ENCODE measurements around the gene FTMT. TPM values are rescaled to one million over a fixed set of nuclear protein-coding genes. Genes with fewer than 3 reads are reported as not detected.

Gene FTMT
- total RNA-seq, 1 donor from 2014 or later = not detected

DNA sequence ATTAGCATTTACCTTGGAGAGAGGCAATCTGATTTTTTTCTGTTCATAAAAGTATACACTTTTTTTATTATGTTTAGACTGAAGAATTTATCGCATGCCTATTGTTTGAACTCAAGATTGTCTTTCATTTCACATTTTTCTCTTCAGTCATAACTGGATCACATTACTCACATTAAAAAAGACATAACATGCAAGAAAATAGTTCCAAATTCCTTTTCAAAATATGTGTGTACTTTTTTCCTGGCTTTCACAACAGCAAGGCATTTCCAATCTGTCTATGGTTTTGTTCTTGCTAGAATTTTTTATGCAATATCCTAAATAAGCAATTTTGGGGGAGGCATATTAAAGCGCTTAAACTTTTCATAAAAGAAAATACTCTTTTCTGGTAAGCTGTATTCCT lies 21.2 kb downstream of the FTMT start:
- H3K4me1 Mint-ChIP-seq = no peaks in the 10 kb centered on the region
- Histone ChIP-seq H3K27ac (no peak overlapping the region), H3K4me2 (no peak overlapping the region), H3K9ac (no peak overlapping the region), H3K79me2 (ENCODE audit: low read depth) (no peaks in the 10 kb centered on the region), H2AFZ (replicated peaks) (no peak overlapping the region), H3K4me3 (no peak overlapping the region), H3F3A (ENCODE audit: low read depth) (no peaks in the 10 kb centered on the region), H3K4me1 (no peaks in the 10 kb centered on the region), H4K20me1 (ENCODE audit: low read depth) (no peaks in the 10 kb centered on the region), H3K36me3 (no peaks in the 10 kb centered on the region), H3K27me3 (no peaks in the 10 kb centered on the region), H3K9me3 (ENCODE audit: low read depth) (no peaks in the 10 kb centered on the region)
- H3K9me3 Mint-ChIP-seq = no peaks in the 10 kb centered on the region
- no peaks in the 10 kb centered on the region for H3K36me3 Mint-ChIP-seq
- no peak for DNase-seq (ENCODE audit: low spot score)
- TF ChIP-seq, protein P1, sequence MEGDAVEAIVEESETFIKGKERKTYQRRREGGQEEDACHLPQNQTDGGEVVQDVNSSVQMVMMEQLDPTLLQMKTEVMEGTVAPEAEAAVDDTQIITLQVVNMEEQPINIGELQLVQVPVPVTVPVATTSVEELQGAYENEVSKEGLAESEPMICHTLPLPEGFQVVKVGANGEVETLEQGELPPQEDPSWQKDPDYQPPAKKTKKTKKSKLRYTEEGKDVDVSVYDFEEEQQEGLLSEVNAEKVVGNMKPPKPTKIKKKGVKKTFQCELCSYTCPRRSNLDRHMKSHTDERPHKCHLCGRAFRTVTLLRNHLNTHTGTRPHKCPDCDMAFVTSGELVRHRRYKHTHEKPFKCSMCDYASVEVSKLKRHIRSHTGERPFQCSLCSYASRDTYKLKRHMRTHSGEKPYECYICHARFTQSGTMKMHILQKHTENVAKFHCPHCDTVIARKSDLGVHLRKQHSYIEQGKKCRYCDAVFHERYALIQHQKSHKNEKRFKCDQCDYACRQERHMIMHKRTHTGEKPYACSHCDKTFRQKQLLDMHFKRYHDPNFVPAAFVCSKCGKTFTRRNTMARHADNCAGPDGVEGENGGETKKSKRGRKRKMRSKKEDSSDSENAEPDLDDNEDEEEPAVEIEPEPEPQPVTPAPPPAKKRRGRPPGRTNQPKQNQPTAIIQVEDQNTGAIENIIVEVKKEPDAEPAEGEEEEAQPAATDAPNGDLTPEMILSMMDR (IDR thresholded peaks at IDR 0.05) = no peak
- TF ChIP-seq EZH2 (IDR thresholded peaks at IDR 0.05) (no peak), EZH2phosphoT487 (IDR thresholded peaks at IDR 0.05) (no peak)
- H3K27me3 Mint-ChIP-seq (ENCODE audit: insufficient read depth, low read depth) = peaks cover 2% of the 10 kb centered on the region
- no peak overlapping the region for H3K27ac Mint-ChIP-seq
- H3K4me3 Mint-ChIP-seq = no peak overlapping the region

DNA sequence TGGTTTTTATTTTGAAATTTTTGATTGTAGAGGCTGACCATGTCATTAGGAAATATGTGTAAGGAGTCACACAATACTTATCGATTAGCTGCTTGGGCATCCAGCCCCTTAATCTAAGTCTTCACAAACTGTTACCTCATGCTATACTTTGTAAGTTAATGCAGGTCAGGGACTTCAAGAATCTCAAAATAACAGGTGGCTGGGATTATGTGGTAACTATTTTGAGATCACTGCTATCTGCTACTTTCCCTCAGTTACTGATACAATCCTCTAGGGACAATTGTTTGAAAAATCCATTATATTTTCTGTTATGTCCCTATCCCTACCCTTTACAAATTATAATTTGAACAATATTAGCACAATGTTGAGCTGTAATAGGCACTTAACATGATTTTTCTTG lies 21.7 kb downstream of the FTMT start:
- no peaks in the 10 kb centered on the region for H3F3A ChIP-seq (ENCODE audit: low read depth)

DNA sequence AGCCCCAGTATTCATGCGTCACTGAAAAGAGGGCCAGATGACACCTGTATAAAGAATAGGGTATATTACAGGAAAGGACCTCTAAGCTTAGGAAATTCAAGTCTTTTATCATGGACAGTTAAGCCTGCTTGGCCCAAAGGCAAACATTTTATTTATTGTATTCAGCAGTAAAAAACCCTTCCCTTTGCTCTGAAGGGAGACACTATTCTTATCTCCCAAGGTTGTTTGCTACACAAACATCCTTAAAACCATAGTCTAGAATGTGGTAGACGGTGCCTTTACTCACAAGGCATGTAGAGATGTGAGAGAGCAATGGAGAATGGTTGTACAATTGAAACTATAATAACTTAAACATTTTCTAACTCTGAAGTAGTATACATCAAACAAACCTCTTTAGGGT lies 33.9 kb downstream of the FTMT start:
- Histone ChIP-seq H3K4me3 (no peak overlapping the region), H4K20me1 (ENCODE audit: low read depth) (no peaks in the 10 kb centered on the region), H3K4me2 (no peak overlapping the region), H2AFZ (replicated peaks) (no peak overlapping the region), H3F3A (ENCODE audit: low read depth) (no peaks in the 10 kb centered on the region), H3K27ac (no peak overlapping the region), H3K9me3 (ENCODE audit: low read depth) (no peaks in the 10 kb centered on the region), H3K79me2 (ENCODE audit: low read depth) (no peaks in the 10 kb centered on the region), H3K9ac (no peak overlapping the region), H3K4me1 (no peaks in the 10 kb centered on the region), H3K36me3 (no peaks in the 10 kb centered on the region), H3K27me3 (no peaks in the 10 kb centered on the region)
- no peaks in the 10 kb centered on the region for H3K4me1 Mint-ChIP-seq
- no peak overlapping the region for H3K4me3 Mint-ChIP-seq
- TF ChIP-seq EZH2 (IDR thresholded peaks at IDR 0.05) (no peak), EZH2phosphoT487 (IDR thresholded peaks at IDR 0.05) (no peak)
- TF ChIP-seq, protein P1 (IDR thresholded peaks at IDR 0.05) = no peak
- no peaks in the 10 kb centered on the region for H3K27me3 Mint-ChIP-seq (ENCODE audit: insufficient read depth, low read depth)
- H3K9me3 Mint-ChIP-seq = no peaks in the 10 kb centered on the region
- H3K36me3 Mint-ChIP-seq = no peaks in the 10 kb centered on the region
- DNase-seq (ENCODE audit: low spot score) = no peak
- H3K27ac Mint-ChIP-seq = no peak overlapping the region

More for the DNA sequence above, 21.7 kb downstream of the FTMT start:
- Mint-ChIP-seq H3K4me1 (no peaks in the 10 kb centered on the region), H3K9me3 (no peaks in the 10 kb centered on the region), H3K27ac (no peak overlapping the region), H3K27me3 (ENCODE audit: insufficient read depth, low read depth) (peaks cover 2% of the 10 kb centered on the region), H3K4me3 (no peak overlapping the region), H3K36me3 (no peaks in the 10 kb centered on the region)
- Histone ChIP-seq H3K27ac (no peak overlapping the region), H3K4me1 (no peaks in the 10 kb centered on the region), H3K27me3 (no peaks in the 10 kb centered on the region), H4K20me1 (ENCODE audit: low read depth) (no peaks in the 10 kb centered on the region), H3K4me3 (no peak overlapping the region), H3K36me3 (no peaks in the 10 kb centered on the region), H3K79me2 (ENCODE audit: low read depth) (no peaks in the 10 kb centered on the region), H2AFZ (replicated peaks) (no peak overlapping the region), H3K9me3 (ENCODE audit: low read depth) (no peaks in the 10 kb centered on the region), H3K4me2 (no peak overlapping the region), H3K9ac (no peak overlapping the region)
- TF ChIP-seq EZH2 (IDR thresholded peaks at IDR 0.05) (no peak), EZH2phosphoT487 (IDR thresholded peaks at IDR 0.05) (no peak)
- TF ChIP-seq, protein P1 (IDR thresholded peaks at IDR 0.05) = no peak
- DNase-seq (ENCODE audit: low spot score) = no peak

Data from neural progenitor cell (in vitro differentiated cells).